HPDE6-E6E7 (cell line): ENCODE results near the gene C5orf24.
"Not testable (repeated sequence)": the region's sequence is repeated elsewhere in the genome, so short reads cannot be mapped to it uniquely, and the experiment has no call there.

Experiments
- DNase-seq: peaks from one replicate; pipeline ENCODE4 v3.0.0; 2011; ENCODE audit warnings: missing footprints; ENCODE audit errors: extremely low spot score

Gene C5orf24

GRCh38 chr5:134845852-134846640 lies at the start of gene C5orf24:
Gene C5orf24 (plus strand): TSS chr5:134845968. CDS start chr5:134854901, 8,933 bp downstream.
- DNase-seq: peak; percentile 83

DNA sequence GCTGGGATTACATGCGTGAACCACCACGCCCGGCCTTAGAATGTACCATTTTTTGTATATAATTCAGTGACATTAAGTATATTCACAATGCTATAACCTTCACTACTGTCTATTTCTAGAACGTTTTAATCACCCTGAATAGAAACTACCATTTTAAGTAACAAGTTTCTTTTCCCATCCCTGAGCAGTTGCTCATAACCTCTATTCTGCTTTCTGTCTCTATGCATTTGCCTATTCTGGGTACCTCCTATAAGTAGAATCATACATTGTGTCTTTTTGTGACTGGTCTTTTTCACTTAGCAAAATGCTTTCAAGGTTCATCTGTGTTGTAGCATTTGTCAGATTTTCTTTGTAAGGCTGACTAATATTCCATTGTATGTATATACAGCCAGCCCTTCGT lies 47.3 kb upstream of the C5orf24 start:
- DNase-seq: no peak

DNA sequence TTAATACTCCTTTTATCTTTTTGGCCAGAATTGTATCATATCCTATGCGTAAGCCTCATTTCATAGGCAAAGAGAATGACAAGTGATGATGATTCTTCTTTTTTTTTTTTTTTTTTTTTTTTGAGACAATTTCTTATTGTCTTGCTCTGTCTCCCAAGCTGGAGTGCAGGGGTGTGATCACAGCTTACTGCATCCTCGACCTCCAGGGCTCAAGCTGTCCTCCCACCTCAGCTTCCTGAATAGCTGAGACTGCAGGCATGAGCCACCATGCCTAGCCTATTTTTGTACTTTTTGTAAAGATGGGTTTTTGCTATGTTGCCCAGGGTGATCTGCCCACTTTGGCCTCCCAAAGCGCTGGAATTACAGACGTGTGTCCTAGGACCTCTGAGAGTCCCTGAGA lies 41.9 kb upstream of the C5orf24 start:
- DNase-seq: no peak

GRCh38 chr5:134813407-134813806 lies 32.4 kb upstream of the C5orf24 start:
- no peak for DNase-seq

GRCh38 chr5:134813827-134814226 lies 31.9 kb upstream of the C5orf24 start:
- DNase-seq: no peak

DNA sequence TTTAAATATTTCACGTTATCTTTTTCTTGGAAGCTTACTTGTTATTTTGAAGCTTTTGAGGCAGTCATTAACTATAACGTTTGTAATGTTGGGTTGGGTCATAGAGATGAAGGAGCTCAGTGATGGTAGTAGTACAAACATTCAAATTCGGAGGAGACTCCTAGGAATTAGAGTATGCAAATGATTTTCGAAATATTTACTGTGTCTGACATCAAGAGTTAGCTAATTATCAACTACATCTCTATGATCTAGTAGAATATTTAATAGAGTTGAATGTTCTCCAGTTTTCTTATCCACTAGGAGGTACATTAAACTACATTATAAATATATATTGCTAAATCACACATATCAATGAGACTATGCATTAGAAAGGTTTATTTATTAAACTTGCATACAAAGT lies 28.8 kb upstream of the C5orf24 start:
- DNase-seq: no peak

DNA sequence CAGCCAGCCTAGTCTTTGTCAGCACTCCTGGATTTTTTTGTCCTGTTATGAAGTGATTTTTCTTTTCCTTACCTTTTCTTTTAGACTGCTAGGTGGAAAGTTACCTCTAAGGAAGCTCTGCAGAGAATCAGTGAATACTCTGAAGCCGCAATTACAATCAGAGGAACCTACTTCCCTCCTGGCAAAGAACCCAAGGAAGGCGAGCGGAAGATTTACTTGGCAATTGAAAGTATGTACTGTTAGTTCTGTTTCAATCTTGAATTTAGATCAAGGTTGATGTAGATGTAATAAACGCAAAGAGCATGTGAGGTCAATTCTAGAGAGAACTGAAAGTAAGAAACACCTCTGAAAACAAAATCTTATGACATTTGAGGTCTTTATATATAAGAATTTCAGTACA lies 27.0 kb upstream of the C5orf24 start:
- no peak for DNase-seq

DNA sequence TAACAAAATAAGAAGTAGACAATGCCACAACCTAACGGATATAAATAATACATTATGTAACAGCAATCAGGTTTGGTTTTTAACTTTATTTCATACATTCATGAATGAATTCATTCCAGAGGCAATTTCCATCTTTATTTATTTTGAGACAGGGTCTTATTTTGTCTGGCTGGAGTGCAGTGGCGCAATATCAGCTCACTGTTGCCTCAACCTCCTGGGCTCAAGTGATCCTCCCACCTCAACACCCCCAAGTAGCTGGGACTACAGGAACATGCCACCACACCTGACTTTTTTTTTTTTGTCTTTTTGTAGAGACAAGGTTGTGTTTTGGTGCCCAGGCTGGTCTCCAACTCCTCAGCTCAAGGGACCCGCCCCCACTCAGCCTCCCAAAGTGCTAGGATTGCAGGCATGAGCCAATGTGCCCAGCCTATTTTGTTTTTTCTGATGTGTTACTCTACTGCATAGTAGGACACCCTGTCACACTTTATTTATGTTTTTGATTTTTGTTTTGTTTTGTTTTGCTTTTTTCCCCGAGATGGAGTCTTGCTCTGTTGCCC lies 26.3 kb upstream of the C5orf24 start:
- no peak for DNase-seq

- no peak for DNase-seq
Measured at GRCh38 chr5:134821841-134822240, 23.9 kb upstream of the C5orf24 start.

GRCh38 chr5:134824681-134825080 lies 21.1 kb upstream of the C5orf24 start:
- no peak for DNase-seq

GRCh38 chr5:134825212-134825611 lies 20.6 kb upstream of the C5orf24 start:
- DNase-seq: no peak

DNA sequence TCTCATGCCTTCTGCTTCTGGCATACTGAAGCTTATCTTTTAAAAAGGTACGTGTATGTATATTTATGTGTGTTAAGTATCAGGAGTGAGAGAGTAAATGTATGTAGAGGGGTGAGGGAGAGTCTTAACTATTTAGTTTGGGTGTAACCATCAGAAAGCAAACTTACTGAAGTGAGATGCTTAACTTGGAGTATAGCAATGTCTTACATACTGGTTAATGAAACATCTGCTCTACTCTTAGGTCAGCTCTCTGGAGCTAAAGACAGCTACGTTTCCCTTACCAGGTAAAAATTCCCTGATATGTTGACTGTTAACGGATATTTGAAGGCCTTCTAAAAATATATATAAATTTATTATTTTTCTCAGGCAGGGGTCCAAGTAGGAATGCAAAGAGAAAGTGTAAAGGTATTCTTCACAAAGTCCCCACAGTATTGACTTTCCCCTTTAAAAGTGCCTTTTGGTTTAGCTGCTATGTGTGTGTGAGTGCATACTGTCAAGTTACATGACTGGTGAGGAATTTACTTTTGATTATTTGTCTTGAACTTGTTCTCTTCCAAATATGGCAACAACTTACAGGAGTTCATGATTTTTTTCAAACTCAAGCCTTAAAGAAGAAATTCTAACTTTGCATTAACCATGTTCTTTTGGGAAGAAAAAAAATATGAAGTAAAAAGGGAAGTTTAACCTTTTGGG lies 12.3 kb upstream of the C5orf24 start:
- DNase-seq: no peak

GRCh38 chr5:134835623-134836022 lies 10.1 kb upstream of the C5orf24 start:
- no peak for DNase-seq

GRCh38 chr5:134837530-134838181 lies 8.1 kb upstream of the C5orf24 start:
- no peak for DNase-seq

DNA sequence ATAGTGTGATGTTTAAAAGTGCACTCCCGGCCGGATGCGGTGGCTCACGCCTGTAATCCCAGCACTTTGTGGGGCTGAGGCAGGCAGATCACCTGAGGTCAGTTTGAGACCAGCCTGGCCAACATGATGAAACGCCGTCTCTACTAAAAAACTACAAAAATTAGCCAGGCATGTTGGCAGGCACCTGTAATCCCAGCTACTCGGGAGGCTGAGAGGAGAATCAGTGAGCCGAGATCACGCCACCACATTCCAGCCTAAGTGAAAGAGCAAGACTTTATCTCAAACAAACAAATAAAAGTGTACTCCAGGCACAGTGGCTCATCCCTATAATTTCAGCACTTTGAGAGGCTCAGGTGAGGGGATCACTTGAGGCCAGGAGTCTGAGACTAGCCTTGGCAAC lies 7.4 kb upstream of the C5orf24 start:
- DNase-seq: not testable (repeated sequence)

DNA sequence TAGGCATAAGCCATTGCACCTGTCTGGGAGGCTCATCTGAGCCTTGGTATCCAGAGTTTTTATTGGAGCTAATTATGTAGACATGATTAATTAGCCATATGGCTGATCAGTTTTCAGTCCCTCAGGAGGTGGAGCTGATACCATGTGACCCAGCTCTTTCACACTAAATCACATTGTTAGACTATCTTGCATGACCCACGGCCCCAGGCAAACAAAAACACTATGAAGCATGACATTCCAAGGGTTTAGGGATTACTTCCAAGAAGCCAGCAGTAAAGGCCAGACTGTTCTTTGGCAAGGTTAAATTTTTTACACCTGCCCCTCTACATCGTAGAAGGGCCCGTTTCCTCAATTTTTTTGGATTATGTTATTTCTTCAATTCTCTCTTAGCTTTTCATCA lies 5.0 kb upstream of the C5orf24 start:
- no peak for DNase-seq

- DNase-seq: no peak
Measured at GRCh38 chr5:134844252-134844651, 1.5 kb upstream of the C5orf24 start.

DNA sequence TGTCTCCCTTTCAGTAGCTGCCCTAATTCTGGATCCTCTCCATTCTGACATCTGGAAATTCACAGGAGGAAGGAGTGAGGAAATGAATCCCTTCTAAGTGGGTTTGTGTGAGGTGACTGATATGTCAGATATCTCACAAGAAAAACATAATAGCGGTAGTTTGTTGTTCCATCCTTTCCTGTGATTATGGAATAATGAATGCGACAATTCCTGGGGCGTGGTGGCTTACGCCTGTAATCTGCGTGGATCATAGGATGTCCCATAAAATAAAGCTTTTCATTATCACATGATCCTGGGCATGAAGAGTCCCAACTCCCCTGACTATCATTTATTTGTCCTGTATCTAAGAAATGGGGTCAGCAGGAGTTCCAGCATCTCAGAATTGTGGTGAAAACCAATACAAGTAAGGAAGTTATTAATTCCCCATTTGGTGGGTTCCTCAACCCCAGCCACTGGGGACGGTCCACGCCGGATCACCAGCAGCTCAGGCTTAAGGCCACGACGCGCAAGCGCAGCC lies 375 bp upstream of the C5orf24 start:
- no peak for DNase-seq

DNA sequence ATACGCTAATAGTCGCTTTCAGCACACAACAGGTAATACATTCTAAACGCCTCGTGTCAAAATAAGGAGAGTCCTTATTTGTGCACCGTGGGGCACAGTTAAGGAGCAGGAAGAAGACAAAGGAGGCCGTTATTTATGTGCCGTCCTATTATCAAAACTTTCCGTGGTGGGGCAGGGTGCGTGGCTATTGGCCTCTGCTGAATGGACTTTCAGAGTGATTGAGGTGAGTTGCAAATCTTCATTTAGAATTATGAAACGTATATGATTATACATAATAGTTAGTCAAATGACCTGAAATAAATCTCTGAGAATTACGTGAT lies 833 bp downstream of the C5orf24 start:
- DNase-seq: no peak

GRCh38 chr5:134849434-134849933 lies 3.7 kb downstream of the C5orf24 start:
- not testable (repeated sequence) for DNase-seq

DNA sequence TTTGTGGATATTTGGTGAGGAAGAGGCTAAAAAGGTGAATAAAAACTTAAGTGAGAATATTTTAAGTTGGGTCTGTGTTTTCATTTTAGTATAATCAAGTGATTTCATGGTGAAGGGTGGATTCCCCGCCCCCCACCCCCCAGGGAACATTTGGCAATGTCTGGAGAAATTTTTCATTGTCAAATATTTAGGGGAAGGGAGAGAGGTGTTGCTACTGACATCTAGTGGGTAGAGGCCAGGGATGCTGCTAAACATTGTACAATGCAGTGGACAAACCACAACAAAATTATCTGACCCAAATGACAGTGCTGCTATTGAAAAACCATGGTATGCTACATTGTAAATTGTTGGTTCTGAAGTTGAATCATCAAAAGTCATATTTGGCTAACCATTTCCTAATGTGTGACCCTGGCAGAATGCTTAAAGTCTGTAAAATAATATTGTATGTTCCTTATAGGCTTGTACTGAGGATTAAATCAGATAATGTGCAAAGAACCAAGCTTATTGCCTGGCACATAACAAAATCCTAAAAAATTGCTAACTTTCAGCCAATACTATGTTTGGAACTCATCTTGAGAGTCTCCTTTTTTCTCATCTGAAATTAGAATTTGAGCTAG lies 5.6 kb downstream of the C5orf24 start:
- DNase-seq: no peak

DNA sequence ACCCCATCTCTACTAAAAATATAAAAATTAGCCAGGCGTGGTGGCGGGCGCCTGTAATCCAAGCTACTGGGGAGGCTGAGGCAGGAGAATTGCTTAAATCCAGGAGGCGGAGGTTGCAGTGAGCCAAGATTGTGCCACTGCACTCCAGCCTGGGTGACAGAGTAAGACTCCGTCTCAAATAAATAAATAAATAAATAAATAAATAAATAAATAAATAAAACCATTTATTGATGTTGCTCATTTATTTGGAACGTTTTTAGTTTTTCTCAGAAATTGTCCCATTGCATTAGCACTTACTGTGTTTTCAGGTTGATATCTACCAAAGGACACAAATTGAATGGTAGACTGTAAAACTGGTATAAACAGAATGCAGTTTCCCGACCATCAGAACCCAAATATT lies 10.7 kb downstream of the C5orf24 start:
- DNase-seq: not testable (repeated sequence)
